ENCODE results near the gene OCA2. TPM values are rescaled to one million over a fixed set of nuclear protein-coding genes. Genes with fewer than 3 reads are reported as not detected.
A peak's percentile ranks its signal among the peaks of the same experiment; 100 is the strongest.

OCA2 gene
- total and polyA plus RNA-seq, 11 donors: 0.04 to 0.10 (median 0.07) TPM; not detected in 8

DNA sequence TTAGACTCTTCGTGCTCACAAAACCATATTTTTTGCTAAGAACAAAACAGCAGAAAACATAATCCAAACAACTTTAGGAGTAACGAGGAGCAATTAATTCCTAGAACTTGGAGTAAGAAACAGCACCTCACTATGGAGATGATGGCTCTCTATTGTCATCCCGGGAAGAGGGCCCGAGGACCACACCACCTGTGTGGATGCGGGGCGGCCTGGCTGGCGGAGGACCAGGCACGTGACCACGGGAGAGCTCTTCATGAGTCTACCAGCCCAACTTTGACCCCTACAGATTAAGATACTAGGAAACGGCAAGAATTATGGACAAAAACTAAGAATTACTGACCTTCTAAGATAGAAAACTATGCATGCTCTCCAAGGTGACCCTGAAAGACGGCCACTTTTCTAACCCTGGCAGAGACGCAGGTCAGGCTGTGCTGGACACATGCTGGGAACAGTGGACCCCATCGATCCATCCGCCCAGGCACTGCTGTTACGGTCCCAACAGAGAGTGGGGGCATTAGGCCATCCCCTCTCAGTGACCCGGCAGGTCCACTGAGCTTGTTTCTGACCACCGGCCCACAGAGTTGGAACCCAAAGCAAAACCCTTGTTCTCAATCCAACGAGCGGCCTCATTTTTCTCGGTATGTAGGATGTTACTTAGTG, 13.1 kb upstream of the OCA2 start:
- 94 to 96% (median 95%) methylated on average over 18 to 20 of the region's 20 CpGs for WGBS, 4 donors
- Histone ChIP-seq H3K27me3 (peaks cover 0 to 8% (median 0%) of the 10 kb centered on the region in 9 donors), H3K36me3 (peaks cover 0 to 68% (median 63%) of the 10 kb centered on the region in 9 donors), H3K9me3 (no peaks in the 10 kb centered on the region), H3K4me1 (peaks cover 0 to 6% (median 4%) of the 10 kb centered on the region in 12 donors), H3K4me3 (no peak overlapping the region), H3K27ac (no peak overlapping the region)
- ATAC-seq: no peak
- TF ChIP-seq POLR2A (IDR thresholded peaks at IDR 0.05): no peak
- TF ChIP-seq, protein P1, sequence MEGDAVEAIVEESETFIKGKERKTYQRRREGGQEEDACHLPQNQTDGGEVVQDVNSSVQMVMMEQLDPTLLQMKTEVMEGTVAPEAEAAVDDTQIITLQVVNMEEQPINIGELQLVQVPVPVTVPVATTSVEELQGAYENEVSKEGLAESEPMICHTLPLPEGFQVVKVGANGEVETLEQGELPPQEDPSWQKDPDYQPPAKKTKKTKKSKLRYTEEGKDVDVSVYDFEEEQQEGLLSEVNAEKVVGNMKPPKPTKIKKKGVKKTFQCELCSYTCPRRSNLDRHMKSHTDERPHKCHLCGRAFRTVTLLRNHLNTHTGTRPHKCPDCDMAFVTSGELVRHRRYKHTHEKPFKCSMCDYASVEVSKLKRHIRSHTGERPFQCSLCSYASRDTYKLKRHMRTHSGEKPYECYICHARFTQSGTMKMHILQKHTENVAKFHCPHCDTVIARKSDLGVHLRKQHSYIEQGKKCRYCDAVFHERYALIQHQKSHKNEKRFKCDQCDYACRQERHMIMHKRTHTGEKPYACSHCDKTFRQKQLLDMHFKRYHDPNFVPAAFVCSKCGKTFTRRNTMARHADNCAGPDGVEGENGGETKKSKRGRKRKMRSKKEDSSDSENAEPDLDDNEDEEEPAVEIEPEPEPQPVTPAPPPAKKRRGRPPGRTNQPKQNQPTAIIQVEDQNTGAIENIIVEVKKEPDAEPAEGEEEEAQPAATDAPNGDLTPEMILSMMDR (IDR thresholded peaks at IDR 0.05): no peak
- intact Hi-C loops (cut with DNase I): loop anchor here in 1 of 10 donors (10.0 kb wide), 1 partner anchor 1227 kb away; no protein-coding TSS in a partner anchor
- DNase-seq: peak in 1 of 5 donors; percentile 15

DNA sequence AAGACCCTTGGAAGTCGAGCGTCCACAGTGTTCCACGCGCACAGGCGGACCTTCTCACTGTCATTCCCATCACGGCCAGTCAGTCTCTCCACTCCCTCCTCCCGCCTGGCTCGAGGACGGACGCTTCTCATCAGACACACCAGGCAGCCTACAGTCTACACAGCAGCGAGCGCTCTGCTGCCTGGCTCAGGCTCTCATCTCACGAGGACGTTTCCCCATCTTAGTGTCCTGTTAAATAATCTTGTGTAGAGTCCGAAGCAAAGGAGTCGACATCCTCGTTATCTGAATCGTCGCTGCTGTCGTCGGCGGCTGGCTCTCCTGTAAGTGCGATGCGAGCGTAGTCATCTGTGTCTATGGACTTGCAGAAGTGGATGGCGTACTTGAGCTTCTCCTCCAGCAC, 12.4 kb upstream of the OCA2 start:
- Histone ChIP-seq H3K36me3 (peaks cover 0 to 61% (median 57%) of the 10 kb centered on the region in 9 donors), H3K27me3 (peaks cover 0 to 15% (median 2%) of the 10 kb centered on the region in 9 donors), H3K27ac (no peak overlapping the region), H3K4me1 (peaks cover 0 to 13% (median 9%) of the 10 kb centered on the region in 12 donors), H3K4me3 (no peak overlapping the region), H3K9me3 (no peaks in the 10 kb centered on the region)
- TF ChIP-seq, protein P1 (IDR thresholded peaks at IDR 0.05): no peak
- TF ChIP-seq POLR2A (IDR thresholded peaks at IDR 0.05): no peak
- WGBS, 4 donors: 85 to 90% (median 89%) methylated on average over 26 of the region's 26 CpGs
- DNase-seq: no peak
- no peak for ATAC-seq
- intact Hi-C loops (cut with DNase I): loop anchor here in 1 of 10 donors (10.0 kb wide), 1 partner anchor 1227 kb away; no protein-coding TSS in a partner anchor

GRCh38 chr15:28110481-28110881, 11.4 kb upstream of the OCA2 start:
- TF ChIP-seq POLR2A (IDR thresholded peaks at IDR 0.05): no peak
- TF ChIP-seq, protein P1 (IDR thresholded peaks at IDR 0.05): no peak
- no peaks in the 10 kb centered on the region for H3K9me3 ChIP-seq
- WGBS, 4 donors: 64 to 74% (median 73%) methylated on average over 7 of the region's 7 CpGs
- no peak overlapping the region for H3K4me3 ChIP-seq
- no peak overlapping the region for H3K27ac ChIP-seq
- DNase-seq (peak in 1 of 5 donors; percentile 8), ATAC-seq (no peak)
- peaks cover 0 to 18% (median 12%) of the 10 kb centered on the region in 12 donors for H3K4me1 ChIP-seq
- H3K27me3 ChIP-seq: peaks cover 0 to 19% (median 5%) of the 10 kb centered on the region in 9 donors
- peaks cover 0 to 51% (median 46%) of the 10 kb centered on the region in 9 donors for H3K36me3 ChIP-seq
- intact Hi-C loops (cut with DNase I): loop anchor here in 1 of 10 donors (10.0 kb wide), 1 partner anchor 1226 kb away; no protein-coding TSS in a partner anchor

Data from heart left ventricle (tissue), 16 donors.